Measurements from ENCODE around the gene ZC3H12D.

DNA sequence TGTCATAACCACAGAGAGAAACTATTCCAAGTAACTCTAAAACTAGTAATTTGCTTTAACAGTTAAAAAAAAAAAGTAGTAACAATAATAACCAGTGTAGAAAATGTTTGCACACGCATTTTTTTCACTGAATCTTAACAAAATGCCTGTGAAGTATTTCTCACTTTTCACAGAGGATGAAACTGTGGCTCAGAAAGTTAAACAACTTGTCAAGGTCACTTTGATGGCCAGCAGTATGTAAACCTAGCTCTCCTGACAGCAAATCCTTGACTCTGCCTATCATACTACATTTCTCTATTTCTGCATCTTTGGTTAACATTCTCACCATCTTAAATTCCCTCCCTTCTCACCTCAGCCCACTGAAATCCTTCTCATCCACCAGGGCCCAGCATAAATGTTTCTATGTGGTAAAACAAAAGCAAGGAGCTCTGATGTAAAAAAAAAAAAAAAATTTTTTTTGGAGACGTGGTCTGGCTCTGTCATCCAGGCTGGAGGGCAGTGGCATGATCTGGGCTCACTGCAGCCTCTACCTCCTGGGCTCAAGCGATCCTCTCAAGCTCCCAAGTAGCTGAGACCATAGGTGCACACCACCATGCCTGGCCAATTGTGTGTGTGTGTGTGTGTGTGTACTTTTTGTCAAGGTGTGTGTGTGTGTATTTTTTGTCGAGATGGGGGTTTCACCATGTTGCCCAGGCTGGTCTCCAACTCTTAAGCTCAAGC is 26.1 kb upstream of the ZC3H12D start:
- TF ChIP-seq, protein P1, sequence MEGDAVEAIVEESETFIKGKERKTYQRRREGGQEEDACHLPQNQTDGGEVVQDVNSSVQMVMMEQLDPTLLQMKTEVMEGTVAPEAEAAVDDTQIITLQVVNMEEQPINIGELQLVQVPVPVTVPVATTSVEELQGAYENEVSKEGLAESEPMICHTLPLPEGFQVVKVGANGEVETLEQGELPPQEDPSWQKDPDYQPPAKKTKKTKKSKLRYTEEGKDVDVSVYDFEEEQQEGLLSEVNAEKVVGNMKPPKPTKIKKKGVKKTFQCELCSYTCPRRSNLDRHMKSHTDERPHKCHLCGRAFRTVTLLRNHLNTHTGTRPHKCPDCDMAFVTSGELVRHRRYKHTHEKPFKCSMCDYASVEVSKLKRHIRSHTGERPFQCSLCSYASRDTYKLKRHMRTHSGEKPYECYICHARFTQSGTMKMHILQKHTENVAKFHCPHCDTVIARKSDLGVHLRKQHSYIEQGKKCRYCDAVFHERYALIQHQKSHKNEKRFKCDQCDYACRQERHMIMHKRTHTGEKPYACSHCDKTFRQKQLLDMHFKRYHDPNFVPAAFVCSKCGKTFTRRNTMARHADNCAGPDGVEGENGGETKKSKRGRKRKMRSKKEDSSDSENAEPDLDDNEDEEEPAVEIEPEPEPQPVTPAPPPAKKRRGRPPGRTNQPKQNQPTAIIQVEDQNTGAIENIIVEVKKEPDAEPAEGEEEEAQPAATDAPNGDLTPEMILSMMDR (IDR thresholded peaks at IDR 0.05; ENCODE audit: low read length) = no peak
- TF ChIP-seq EZH2 (IDR thresholded peaks at IDR 0.05; ENCODE audit: borderline replicate concordance, low read length) = no peak

Data from OCI-LY1 (cell line).